ENCODE results near the gene CALB2. TPM values are rescaled to one million over a fixed set of nuclear protein-coding genes. Genes with fewer than 3 reads are reported as not detected.

The CALB2 gene
- total RNA-seq, 2 experiments from 2014 or later = not detected

DNA sequence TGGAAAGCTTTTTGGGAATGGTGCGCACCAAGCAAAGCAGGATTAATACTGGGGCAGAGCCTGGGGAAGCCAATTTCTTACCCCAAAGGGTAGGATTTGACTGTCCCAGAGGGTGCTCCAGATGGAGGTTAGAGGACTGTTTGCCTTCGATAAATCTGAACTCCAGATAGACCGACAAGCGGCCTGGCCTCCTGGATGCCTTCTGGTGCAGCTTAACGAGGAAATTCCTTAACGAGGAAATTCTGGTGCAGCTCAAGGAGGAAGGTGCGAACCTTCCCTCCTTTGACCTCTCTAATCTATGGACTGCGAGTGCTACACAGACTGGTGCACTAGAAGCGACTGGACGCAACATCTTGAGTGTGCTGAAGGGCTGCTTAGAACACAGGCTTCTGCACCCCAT is 6.5 kb downstream of the CALB2 start:
- Histone ChIP-seq H3K9me2 (ENCODE audit: insufficient read depth, low read length) (no peaks in the 10 kb centered on the region), H3K4me2 (ENCODE audit: low read length) (no peak overlapping the region), H3K79me2 (ENCODE audit: insufficient read depth, low read depth, low read length) (no peaks in the 10 kb centered on the region), H3K27ac (ENCODE audit: low read depth, low read length, poor library complexity, severe bottlenecking) (no peak overlapping the region), H3K9me3 (ENCODE audit: low read length) (no peaks in the 10 kb centered on the region), H2AFZ (ENCODE audit: low read length) (no peak overlapping the region), H4K20me1 (ENCODE audit: insufficient read depth, low read length) (no peaks in the 10 kb centered on the region), H3K4me3 (ENCODE audit: low read depth, low read length, poor library complexity, severe bottlenecking) (no peak overlapping the region), H3K36me3 (ENCODE audit: insufficient read depth, low read length) (no peaks in the 10 kb centered on the region), H3K4me1 (ENCODE audit: insufficient read depth, low read length, poor library complexity, severe bottlenecking) (no peaks in the 10 kb centered on the region)
- TF ChIP-seq, protein P1, sequence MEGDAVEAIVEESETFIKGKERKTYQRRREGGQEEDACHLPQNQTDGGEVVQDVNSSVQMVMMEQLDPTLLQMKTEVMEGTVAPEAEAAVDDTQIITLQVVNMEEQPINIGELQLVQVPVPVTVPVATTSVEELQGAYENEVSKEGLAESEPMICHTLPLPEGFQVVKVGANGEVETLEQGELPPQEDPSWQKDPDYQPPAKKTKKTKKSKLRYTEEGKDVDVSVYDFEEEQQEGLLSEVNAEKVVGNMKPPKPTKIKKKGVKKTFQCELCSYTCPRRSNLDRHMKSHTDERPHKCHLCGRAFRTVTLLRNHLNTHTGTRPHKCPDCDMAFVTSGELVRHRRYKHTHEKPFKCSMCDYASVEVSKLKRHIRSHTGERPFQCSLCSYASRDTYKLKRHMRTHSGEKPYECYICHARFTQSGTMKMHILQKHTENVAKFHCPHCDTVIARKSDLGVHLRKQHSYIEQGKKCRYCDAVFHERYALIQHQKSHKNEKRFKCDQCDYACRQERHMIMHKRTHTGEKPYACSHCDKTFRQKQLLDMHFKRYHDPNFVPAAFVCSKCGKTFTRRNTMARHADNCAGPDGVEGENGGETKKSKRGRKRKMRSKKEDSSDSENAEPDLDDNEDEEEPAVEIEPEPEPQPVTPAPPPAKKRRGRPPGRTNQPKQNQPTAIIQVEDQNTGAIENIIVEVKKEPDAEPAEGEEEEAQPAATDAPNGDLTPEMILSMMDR (conservative IDR thresholded peaks at IDR 0.05; ENCODE audit: low read length) = no peak
- no peak for TF ChIP-seq EZH2phosphoT487 (IDR thresholded peaks at IDR 0.05; ENCODE audit: borderline replicate concordance, low read depth, low read length)
- ChIA-PET CTCF (ENCODE audit: unreplicated experiment) (no interaction called here), POLR2A (no interaction called here)
- BruUV-seq (replicated peaks) = no TSS peak
- DNase-seq (ENCODE audit: low spot score) = no peak
- intact Hi-C loops (cut with micrococcal nuclease; ENCODE audit: unreplicated experiment) = no loop called here

DNA sequence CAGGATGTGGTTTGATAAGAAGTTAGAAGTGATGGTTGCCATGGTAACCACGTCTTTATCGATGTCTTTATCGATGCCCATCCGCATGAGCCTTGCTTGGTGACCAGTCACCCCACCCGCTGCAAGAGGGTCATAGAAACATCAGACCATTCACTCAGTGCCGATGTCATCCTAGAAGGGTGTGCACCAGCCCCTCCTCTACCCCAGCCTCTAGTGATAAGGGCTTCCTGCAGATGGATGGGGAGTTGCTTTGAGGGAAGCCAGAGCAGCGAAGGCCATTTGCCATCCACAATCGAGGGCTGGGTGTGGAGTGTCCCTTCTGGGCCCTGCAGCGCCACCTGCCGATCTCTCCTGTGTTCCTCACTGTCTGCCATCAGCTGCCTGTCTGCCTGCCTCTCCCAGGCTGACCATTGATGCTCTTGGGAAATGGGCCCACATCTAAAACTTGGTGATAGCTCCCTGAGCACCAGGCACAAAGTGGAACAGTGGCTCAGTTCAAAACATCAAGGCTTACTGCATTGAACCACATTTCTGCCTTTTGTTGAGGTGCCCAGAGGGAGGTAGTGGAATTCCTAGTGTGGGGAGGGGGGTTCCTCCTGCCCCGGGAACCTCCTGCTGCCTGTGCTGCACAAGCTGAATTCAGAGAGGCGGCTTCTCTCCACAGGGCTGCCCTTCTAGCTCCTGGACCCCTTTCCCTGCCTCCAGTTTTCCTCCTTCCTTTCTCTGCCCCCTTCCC is 8.9 kb downstream of the CALB2 start:
- Histone ChIP-seq H3K36me3 (ENCODE audit: insufficient read depth, low read length) (no peaks in the 10 kb centered on the region), H3K4me3 (ENCODE audit: low read depth, low read length, poor library complexity, severe bottlenecking) (no peak overlapping the region), H3K9me2 (ENCODE audit: insufficient read depth, low read length) (no peaks in the 10 kb centered on the region), H3K79me2 (ENCODE audit: insufficient read depth, low read depth, low read length) (no peaks in the 10 kb centered on the region), H2AFZ (ENCODE audit: low read length) (no peak overlapping the region), H3K27ac (ENCODE audit: low read depth, low read length, poor library complexity, severe bottlenecking) (no peak overlapping the region), H3K9me3 (ENCODE audit: low read length) (no peaks in the 10 kb centered on the region), H3K4me1 (ENCODE audit: insufficient read depth, low read length, poor library complexity, severe bottlenecking) (no peaks in the 10 kb centered on the region), H4K20me1 (ENCODE audit: insufficient read depth, low read length) (no peaks in the 10 kb centered on the region), H3K4me2 (ENCODE audit: low read length) (no peak overlapping the region)
- TF ChIP-seq, protein P1 (conservative IDR thresholded peaks at IDR 0.05; ENCODE audit: low read length) = peak; percentile 77
- TF ChIP-seq EZH2phosphoT487 (IDR thresholded peaks at IDR 0.05; ENCODE audit: borderline replicate concordance, low read depth, low read length) = no peak
- CTCF ChIA-PET (ENCODE audit: unreplicated experiment) = no interaction called here
- intact Hi-C loops (cut with micrococcal nuclease; ENCODE audit: unreplicated experiment) = no loop called here
- BruUV-seq (replicated peaks) = no TSS peak
- POLR2A ChIA-PET = no interaction called here
- peak; percentile 37 for DNase-seq (ENCODE audit: low spot score)

DNA sequence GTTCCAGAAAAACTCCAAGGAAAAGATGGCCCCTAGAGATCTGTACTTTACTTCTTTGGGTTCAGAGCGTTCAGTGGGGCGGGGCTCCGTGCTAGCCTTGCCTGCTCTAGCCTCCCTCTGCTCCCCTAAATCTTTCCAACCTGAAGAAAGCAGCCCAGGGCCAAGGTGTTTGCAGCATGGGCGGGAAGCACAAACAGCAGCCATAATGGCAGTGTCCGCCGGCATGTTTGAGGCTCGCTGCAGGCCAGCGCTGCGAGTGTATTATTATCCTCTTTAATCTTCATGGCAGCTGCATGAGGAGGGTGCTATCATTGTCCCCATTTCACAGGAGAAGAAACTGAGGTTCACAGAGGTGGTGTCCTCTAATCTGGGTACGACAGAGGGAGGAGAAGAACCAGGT is 10.4 kb downstream of the CALB2 start:
- intact Hi-C loops (cut with micrococcal nuclease; ENCODE audit: unreplicated experiment) = no loop called here
- Histone ChIP-seq H3K79me2 (ENCODE audit: insufficient read depth, low read depth, low read length) (no peaks in the 10 kb centered on the region), H2AFZ (ENCODE audit: low read length) (no peak overlapping the region), H3K4me1 (ENCODE audit: insufficient read depth, low read length, poor library complexity, severe bottlenecking) (no peaks in the 10 kb centered on the region), H3K4me2 (ENCODE audit: low read length) (no peak overlapping the region), H3K27ac (ENCODE audit: low read depth, low read length, poor library complexity, severe bottlenecking) (no peak overlapping the region), H3K36me3 (ENCODE audit: insufficient read depth, low read length) (no peaks in the 10 kb centered on the region), H3K9me3 (ENCODE audit: low read length) (no peaks in the 10 kb centered on the region), H4K20me1 (ENCODE audit: insufficient read depth, low read length) (no peaks in the 10 kb centered on the region), H3K4me3 (ENCODE audit: low read depth, low read length, poor library complexity, severe bottlenecking) (no peak overlapping the region), H3K9me2 (ENCODE audit: insufficient read depth, low read length) (no peaks in the 10 kb centered on the region)
- CTCF ChIA-PET (ENCODE audit: unreplicated experiment) = no interaction called here
- DNase-seq (ENCODE audit: low spot score) = no peak
- TF ChIP-seq EZH2phosphoT487 (IDR thresholded peaks at IDR 0.05; ENCODE audit: borderline replicate concordance, low read depth, low read length) = no peak
- TF ChIP-seq, protein P1 (conservative IDR thresholded peaks at IDR 0.05; ENCODE audit: low read length) = no peak
- no TSS peak for BruUV-seq (replicated peaks)
- POLR2A ChIA-PET = no interaction called here
